HG03064 (cell line): Measurements from ENCODE around the gene SLFN12L.

Experiments used
- ATAC-seq: cut with Tn5 transposase; IDR thresholded peaks from one replicate; pipeline ENCODE4 v1.9.1; 2021; ENCODE audit warnings: low read depth; ENCODE audit not compliant: unreplicated experiment

Gene SLFN12L

DNA sequence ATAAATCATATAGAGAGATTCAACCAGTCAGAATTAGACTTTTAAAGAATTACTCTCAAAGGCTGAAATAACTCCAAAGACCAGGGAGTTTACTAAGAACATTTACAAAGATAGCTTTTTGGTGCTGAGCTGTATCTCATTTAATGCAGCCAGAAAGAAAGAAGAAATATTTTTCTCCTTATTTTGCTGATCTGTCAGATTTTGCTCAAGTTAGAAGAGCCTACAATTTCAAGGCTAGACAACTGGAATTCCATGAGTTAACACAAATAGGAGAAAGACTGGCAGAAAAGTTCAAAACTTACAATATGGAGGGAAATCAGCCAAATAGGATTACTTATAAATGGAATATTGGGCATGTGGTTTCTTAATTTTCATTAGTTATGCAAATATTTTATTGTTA, 99.0 kb downstream of the SLFN12L start:
- no peak for ATAC-seq

DNA sequence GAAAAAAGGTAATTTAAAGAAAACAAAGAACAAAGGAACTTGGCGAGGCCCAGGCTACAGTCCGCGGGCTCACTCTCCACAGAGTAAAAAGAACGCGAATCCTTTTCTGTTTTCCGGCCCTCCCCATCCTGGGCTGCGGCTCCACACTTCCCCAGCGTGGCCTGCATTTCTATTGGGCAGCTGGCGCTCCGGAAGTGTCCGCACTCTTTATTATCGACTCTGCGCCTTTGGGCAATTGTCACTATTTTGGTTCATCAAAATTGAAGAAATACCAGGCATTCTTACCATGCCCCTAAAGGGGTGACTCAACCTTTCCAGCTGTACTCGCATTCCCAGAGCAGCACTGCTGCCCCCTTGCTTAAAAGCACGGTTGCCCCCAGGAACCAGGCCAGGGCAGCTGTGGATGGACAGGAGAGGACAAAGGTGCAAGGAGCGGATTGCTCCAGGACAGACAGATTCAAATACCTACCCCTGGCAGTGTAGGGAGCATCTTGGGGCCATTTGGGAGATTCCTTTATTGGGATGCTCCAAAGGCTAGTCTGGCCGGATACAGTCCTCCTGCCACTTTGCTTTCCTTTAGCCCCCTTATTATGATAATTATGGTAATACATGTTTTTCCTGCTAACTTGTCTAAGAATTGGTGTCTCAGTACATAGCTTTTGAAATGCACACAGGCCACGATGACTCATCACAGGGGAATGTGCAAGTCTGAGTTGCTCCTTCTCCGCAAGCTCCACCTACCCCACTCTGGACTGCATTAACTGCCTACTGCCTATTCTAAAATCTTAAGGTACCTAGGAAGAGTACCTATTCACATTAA, 104.2 kb downstream of the SLFN12L start:
- no peak for ATAC-seq

DNA sequence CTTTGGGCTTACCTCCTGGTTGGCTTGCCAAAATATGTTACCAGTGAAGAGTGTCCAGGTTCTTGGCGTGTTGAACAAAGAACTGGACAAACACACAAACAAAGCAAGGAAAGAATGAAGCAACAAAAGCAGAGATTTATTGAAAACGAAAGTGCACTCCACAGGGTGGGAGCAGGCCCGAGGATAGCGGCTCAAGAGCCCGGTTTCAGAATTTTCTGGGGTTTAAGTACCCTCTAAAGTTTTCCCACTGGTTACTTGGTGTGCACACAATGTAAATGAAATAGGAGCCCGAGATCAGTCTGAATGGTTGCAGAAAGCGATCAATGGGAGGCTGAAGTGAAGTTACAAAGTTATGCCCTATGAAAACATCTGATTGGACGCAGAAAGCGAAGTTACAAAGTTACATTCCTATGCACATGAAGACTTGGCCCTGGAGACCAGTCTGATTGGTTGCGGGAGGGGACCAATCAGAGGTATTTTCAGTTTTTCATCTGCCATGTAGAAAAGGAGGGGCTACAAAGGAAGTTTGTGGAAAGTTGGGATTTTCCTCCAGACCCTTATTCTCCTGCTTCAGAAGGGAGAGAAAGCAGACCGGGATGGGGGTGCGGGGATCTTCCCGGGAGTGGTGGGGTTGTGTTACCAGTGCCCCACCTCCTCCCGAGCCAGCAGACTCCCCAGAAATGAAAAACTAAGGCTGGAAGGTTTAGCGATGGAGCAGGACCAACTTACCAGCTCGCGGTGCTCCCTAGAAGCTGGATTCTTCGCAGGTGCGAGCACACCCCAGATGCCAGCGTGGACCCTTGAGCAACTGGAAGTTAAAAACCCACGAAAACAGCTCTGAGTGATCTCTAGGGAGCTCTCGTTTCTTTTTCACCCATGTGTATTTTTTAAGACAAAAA, 105.1 kb downstream of the SLFN12L start, which contains the start of gene SLFN12:
Gene SLFN12, minus strand, starts transcription at position 325 of the 899 bp plus-strand sequence. CDS start 9,472 bp downstream, outside the sequence.
- ATAC-seq: peak; percentile 71

DNA sequence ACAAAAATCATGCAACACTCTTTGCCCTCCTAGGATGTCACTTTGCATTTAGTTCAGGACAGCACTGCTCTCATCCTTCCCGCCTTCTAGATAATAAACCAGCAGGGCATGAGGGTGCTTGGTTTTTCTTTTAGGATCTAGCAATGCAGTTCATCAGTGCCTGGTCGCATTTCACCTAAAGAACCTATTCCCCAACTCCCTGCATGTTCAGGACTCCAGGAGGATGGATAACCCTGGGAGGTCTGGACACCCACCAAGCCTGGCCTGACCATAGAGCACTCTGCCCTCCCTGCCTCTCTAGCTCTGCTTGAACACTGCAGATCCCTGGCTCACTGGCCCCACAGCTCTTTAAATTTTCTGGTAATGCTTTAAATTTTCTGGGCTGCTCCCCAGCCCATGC, 107.8 kb downstream of the SLFN12L start:
- ATAC-seq: no peak

DNA sequence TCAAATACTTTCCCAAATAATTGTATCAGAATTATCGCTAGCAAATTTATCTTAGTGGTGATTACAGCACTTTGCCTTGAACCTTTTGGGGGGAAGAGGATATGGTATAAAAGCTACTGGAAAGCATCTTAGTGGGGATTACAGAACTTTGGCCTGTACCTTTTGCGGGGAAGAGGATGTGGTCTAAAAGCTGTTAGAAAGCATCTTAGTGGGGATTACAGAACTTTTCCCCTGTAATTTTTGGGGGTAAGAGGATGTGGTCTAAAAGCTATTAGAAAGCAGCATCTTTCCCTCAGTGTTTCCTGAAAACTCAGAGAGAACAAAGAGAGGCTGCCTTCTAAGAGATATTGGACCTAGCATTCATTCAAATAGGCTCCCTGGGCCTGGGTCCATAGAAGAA, 109.2 kb downstream of the SLFN12L start:
- no peak for ATAC-seq

DNA sequence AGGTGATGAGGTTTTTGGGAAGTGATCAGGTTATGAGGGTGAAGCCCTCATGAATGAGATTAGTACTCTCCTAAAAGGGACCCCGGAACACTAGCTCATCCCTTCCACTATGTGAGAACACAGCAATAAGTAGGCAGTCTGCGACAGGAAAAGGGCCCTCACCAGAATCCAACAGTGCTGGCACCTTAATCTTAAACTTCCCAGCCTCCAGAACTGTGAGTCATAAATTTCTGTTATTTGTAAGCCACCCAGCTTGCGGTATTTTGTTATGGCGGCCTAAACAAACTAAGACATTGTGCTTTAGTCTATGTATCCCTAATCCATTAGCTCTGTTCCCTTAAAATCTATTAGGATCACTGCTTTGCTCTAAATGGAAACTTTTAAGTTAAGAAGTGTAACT, 113.7 kb downstream of the SLFN12L start:
- ATAC-seq: no peak
